GM23248 (cell line): ENCODE measurements around the gene ALG1.

Source experiments
- EZH2 ChIP-seq: fragments of 200-600 bp; sonication (generic); IDR thresholded peaks from 2 replicates; pipeline ENCODE4 v1.6.1; 2018; ENCODE audit warnings: antibody characterized with exemption, mild to moderate bottlenecking; ENCODE audit not compliant: insufficient read depth, poor library complexity, severe bottlenecking
- EZH2phosphoT487 ChIP-seq: fragments of 200-600 bp; sonication (generic); IDR thresholded peaks from 2 replicates; pipeline ENCODE4 v1.6.1; 2018; ENCODE audit warnings: antibody characterized with exemption, moderate library complexity, mild to moderate bottlenecking, low read depth; ENCODE audit not compliant: insufficient read depth

DNA sequence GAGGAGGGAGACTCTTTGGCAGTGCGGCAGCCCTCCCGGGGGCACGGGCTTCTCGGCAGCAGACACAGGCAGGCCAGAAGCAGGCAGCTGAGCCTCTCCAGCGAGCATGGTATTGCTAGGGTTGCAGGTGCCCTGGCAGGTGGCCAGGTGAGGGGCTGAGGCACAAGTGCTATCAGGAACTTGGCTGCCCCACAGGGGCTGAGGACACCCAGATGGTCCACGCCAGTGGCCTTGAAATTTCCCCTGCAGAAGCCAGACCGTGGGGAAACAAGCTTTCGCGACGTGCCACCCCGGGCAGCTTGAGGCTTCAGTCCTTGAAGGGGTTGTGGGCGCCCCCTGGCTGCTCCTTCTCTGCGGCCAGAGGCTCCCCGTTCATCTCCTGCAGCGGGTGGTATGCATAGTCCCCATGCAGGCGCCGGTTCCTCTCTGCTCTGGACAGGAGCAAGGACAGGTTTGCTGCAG, 46.4 kb upstream of the ALG1 start:
- TF ChIP-seq EZH2phosphoT487 (no peak), EZH2 (no peak)
